Endothelial cell (in vitro differentiated cells): ENCODE measurements around the gene FFAR2. TPM values are rescaled to one million over a fixed set of nuclear protein-coding genes. Genes with fewer than 3 reads are reported as not detected.

Experiments used
- DNase-seq: peaks from one replicate; pipeline ENCODE4 v3.0.0; 2021; ENCODE audit warnings: low spot score
- H3K27ac Mint-ChIP-seq: one replicate; pipeline ENCODE4 v1.8.0; 2021; ENCODE audit warnings: mixed read lengths, inconsistent platforms; ENCODE audit not compliant: unreplicated experiment
- H3K27me3 Mint-ChIP-seq: one replicate; pipeline ENCODE4 v1.8.0; 2021; ENCODE audit warnings: mild to moderate bottlenecking, moderate library complexity, mixed read lengths, inconsistent platforms; ENCODE audit not compliant: unreplicated experiment
- H3K36me3 Mint-ChIP-seq: one replicate; pipeline ENCODE4 v1.8.0; 2021; ENCODE audit warnings: mild to moderate bottlenecking, low read depth, mixed read lengths, inconsistent platforms; ENCODE audit not compliant: unreplicated experiment
- H3K4me1 Mint-ChIP-seq: one replicate; pipeline ENCODE4 v1.8.0; 2021; ENCODE audit warnings: mild to moderate bottlenecking, mixed read lengths, inconsistent platforms; ENCODE audit not compliant: unreplicated experiment
- H3K4me3 Mint-ChIP-seq: one replicate; pipeline ENCODE4 v1.8.0; 2021; ENCODE audit warnings: mild to moderate bottlenecking, mixed read lengths, inconsistent platforms; ENCODE audit not compliant: unreplicated experiment
- H3K9me3 Mint-ChIP-seq: one replicate; pipeline ENCODE4 v1.8.0; 2021; ENCODE audit warnings: mixed read lengths, inconsistent platforms; ENCODE audit not compliant: unreplicated experiment
- CTCF ChIP-seq: fragments of 200-600 bp; sonication (generic); IDR thresholded peaks from one replicate; pipeline ENCODE4 v1.5.0; 2021; ENCODE audit warnings: antibody characterized with exemption; ENCODE audit not compliant: unreplicated experiment
- total RNA-seq: library from RNA; stranded (reverse); fragmentation: NEBNext Ultra II Directional; extraction: Animal tissue kit (Norgen Biotek cat#: 25700); gene quantifications from one replicate; pipeline ENCODE4 v1.2.1, GENCODE V29; 2021; ENCODE audit not compliant: unreplicated experiment

FFAR2 gene
- total RNA-seq, 1 donor from 2014 or later, result 0.46 TPM

DNA sequence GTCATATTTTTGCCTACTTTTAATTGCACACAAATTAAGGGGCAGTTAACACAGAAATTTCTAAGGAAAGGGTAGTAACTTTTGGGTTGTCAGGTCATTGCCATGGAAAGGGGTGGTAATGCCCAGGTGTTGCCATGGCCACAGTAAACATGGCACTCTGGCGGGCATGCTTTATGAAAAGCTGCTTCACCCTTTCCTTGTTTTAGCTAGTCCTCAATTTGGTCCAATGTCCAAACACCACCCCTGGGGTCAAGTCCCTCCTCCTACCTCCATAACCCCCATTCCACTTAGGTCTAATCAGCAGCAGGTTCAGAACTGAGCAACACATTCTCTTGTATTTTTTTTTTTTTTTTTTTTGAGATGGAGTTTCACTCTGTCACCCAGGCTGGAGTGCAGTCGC, 6.6 kb downstream of the FFAR2 start:
- TF ChIP-seq CTCF, result no peak
- Mint-ChIP-seq H3K4me1 (peaks cover 4% of the 10 kb centered on the region), H3K27ac (no peak overlapping the region), H3K4me3 (no peak overlapping the region), H3K36me3 (no peaks in the 10 kb centered on the region), H3K27me3 (peaks cover 3% of the 10 kb centered on the region), H3K9me3 (no peaks in the 10 kb centered on the region)
- DNase-seq, result no peak

GRCh38 chr19:35455616-35456201, 7.7 kb downstream of the FFAR2 start:
- Mint-ChIP-seq H3K4me3 (no peak overlapping the region), H3K36me3 (no peaks in the 10 kb centered on the region), H3K9me3 (no peaks in the 10 kb centered on the region), H3K27ac (no peak overlapping the region), H3K4me1 (peaks cover 4% of the 10 kb centered on the region), H3K27me3 (peaks cover 5% of the 10 kb centered on the region)
- TF ChIP-seq CTCF, result no peak
- no peak for DNase-seq

GRCh38 chr19:35457173-35457572, 9.1 kb downstream of the FFAR2 start:
- Mint-ChIP-seq H3K36me3 (no peaks in the 10 kb centered on the region), H3K27me3 (peaks cover 5% of the 10 kb centered on the region), H3K4me3 (no peak overlapping the region), H3K27ac (no peak overlapping the region), H3K4me1 (peaks cover 4% of the 10 kb centered on the region), H3K9me3 (no peaks in the 10 kb centered on the region)
- TF ChIP-seq CTCF, result no peak
- no peak for DNase-seq

DNA sequence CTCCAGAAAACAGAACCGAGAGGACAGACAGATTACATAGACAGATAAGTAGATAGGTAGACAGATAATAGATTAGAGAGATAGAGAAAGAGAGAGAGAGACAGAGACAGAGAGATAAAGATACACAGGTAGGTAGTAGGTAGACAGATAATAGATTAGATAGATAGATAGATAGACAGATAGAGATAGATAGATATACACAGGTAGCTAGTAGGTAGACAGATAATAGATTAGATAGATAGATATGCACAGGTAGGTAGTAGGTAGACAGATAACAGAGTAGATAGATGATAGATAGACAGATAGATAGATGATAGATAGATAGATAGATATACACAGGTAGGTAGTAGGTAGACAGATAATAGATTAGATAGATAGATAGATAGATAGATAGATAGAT, 10.1 kb downstream of the FFAR2 start:
- no peak for DNase-seq

More for the DNA sequence above, 10.1 kb downstream of the FFAR2 start:
- H3K36me3 Mint-ChIP-seq, result no peaks in the 10 kb centered on the region
- H3K27me3 Mint-ChIP-seq, result peaks cover 6% of the 10 kb centered on the region
- H3K9me3 Mint-ChIP-seq, result no peaks in the 10 kb centered on the region
- no peak overlapping the region for H3K27ac Mint-ChIP-seq
- H3K4me3 Mint-ChIP-seq, result no peak overlapping the region
- no peak for TF ChIP-seq CTCF
- peaks cover 11% of the 10 kb centered on the region for H3K4me1 Mint-ChIP-seq
